HCT116 (cell line): Measurements from ENCODE around the gene UBIAD1. TPM values are rescaled to one million over a fixed set of nuclear protein-coding genes. Genes with fewer than 3 reads are reported as not detected.

Experiments used
- ATAC-seq: fragments of 200-7000 bp; cut with Tn5 transposase; 2 replicates; pipeline ENCODE4 v1.9.1; 2020; ENCODE audit warnings: mild to moderate bottlenecking, moderate library complexity
- BruUV-seq: library from RNA; stranded (reverse); fragments of 400-500 nt; replicated peaks from 2 replicates; lab custom pipeline; 2021; lab: Mats Ljungman, UMichigan
- CTCF ChIA-PET: fragments of 300-600 bp; sonication (Branson Sonifier 250); formaldehyde crosslinking; loops from one replicate; lab custom pipeline; 2021; ENCODE audit warnings: antibody characterized with exemption; lab: Charles Lee
- POLR2A ChIA-PET: fragments of 300-600, 350-600 bp; sonication (Branson Sonifier 250); formaldehyde crosslinking; loops from one replicate; lab custom pipeline; 2021; ENCODE audit warnings: antibody characterized with exemption; lab: Charles Lee
- RAD21 ChIA-PET, 2 experiments: fragments of 300-600 bp; sonication (Branson Sonifier 250); formaldehyde crosslinking; loops; one replicate each; lab custom pipeline; 2023; ENCODE audit warnings: low total read pairs in 2 of 2; ENCODE audit not compliant: uncharacterized antibody in 2 of 2, unreplicated experiment in 2 of 2, low non-redundant PET in 1 of 2; lab: Charles Lee
- DNase-seq: peaks from one replicate; pipeline ENCODE4 v3.0.0-alpha.2; 2010; ENCODE audit warnings: low read depth, low spot score
- H2AFZ ChIP-seq: fragments of 200-600 bp; shearing (Covaris generic), sonication (generic); 2 replicates; pipeline ENCODE4 v1.6.1; 2017; ENCODE audit warnings: low read depth, mixed run types, mixed read lengths, antibody characterized with exemption, low read length; ENCODE audit not compliant: poor library complexity, severe bottlenecking
- H3K27ac ChIP-seq: 2 replicates; pipeline ENCODE4 v1.5.1; 2012; ENCODE audit warnings: low read depth, low read length
- H3K27me3 ChIP-seq: fragments of 200-600 bp; sonication (generic); 2 replicates; pipeline ENCODE4 v1.6.1; 2016; ENCODE audit warnings: mixed run types, low read length, mixed read lengths; ENCODE audit not compliant: insufficient read depth
- H3K36me3 ChIP-seq, 2 experiments: fragments of 200-500 bp in 1 of 2; fragments of 200-600 bp in 1 of 2; sonication (Bioruptor generic) in 1 of 2; sonication (generic) in 1 of 2; 2 replicates each; pipeline versions ENCODE4 v1.5.1 to v1.6.1; 2014 to 2016; ENCODE audit warnings: low read length in 2 of 2, inconsistent platforms in 1 of 2, mixed read lengths in 1 of 2, mixed run types in 1 of 2; ENCODE audit not compliant: insufficient read depth in 2 of 2, control insufficient read depth in 1 of 2
- H3K4me1 ChIP-seq, 2 experiments: fragments of 200-600 bp in 1 of 2; sonication (generic) in 1 of 2; 2 replicates each; pipeline versions ENCODE4 v1.5.1 to v1.6.1; 2012 to 2017; ENCODE audit warnings: low read length in 2 of 2, inconsistent platforms in 1 of 2, mild to moderate bottlenecking in 1 of 2, mixed read lengths in 1 of 2, mixed run types in 1 of 2, moderate library complexity in 1 of 2; ENCODE audit not compliant: insufficient read depth in 2 of 2, control insufficient read depth in 1 of 2
- H3K4me2 ChIP-seq: fragments of 200-600 bp; sonication (generic); 2 replicates; pipeline ENCODE4 v1.6.1; 2017; ENCODE audit warnings: mixed run types, low read length, mixed read lengths
- H3K4me3 ChIP-seq, 2 experiments: fragments of 200-600 bp in 1 of 2; sonication (generic) in 1 of 2; replicated peaks in 1 of 2; 2 replicates each; pipeline ENCODE4 v1.5.1; 2011 to 2016; ENCODE audit warnings: low read length in 2 of 2, control low read depth in 1 of 2, low read depth in 1 of 2, mild to moderate bottlenecking in 1 of 2, mixed read lengths in 1 of 2, mixed run types in 1 of 2
- H3K79me2 ChIP-seq: fragments of 200-600 bp; sonication (generic); 2 replicates; pipeline ENCODE4 v1.6.1; 2017; ENCODE audit warnings: mild to moderate bottlenecking, mixed run types, low read length, moderate library complexity, mixed read lengths; ENCODE audit not compliant: insufficient read depth
- H3K9ac ChIP-seq: fragments of 200-600 bp; sonication (generic); 2 replicates; pipeline ENCODE4 v1.6.1; 2016; ENCODE audit warnings: low read length, mixed read lengths
- H3K9me2 ChIP-seq: fragments of 200-600 bp; sonication (generic), shearing (Covaris generic); 2 replicates; pipeline ENCODE4 v1.6.1; 2017; ENCODE audit warnings: mixed run types, mild to moderate bottlenecking, moderate library complexity; ENCODE audit not compliant: insufficient read depth
- H3K9me3 ChIP-seq, 2 experiments: fragments of 200-500 bp in 1 of 2; fragments of 200-600 bp in 1 of 2; sonication (Bioruptor generic) in 1 of 2; sonication (generic) in 1 of 2; 2 replicates each; pipeline ENCODE4 v1.6.1; 2014 to 2017; ENCODE audit warnings: low read length in 2 of 2, mixed read lengths in 2 of 2, inconsistent platforms in 1 of 2, low read depth in 1 of 2, mild to moderate bottlenecking in 1 of 2, mixed run types in 1 of 2, moderate library complexity in 1 of 2; ENCODE audit not compliant: control insufficient read depth in 1 of 2, insufficient read depth in 1 of 2
- H4K20me1 ChIP-seq: fragments of 200-600 bp; sonication (generic), shearing (Covaris generic); 2 replicates; pipeline ENCODE4 v1.6.1; 2017; ENCODE audit warnings: mixed run types, mild to moderate bottlenecking, moderate library complexity; ENCODE audit not compliant: insufficient read depth
- CEBPB ChIP-seq: IDR thresholded peaks from 2 replicates; pipeline ENCODE4 v1.6.1; 2012; ENCODE audit warnings: low read depth
- EZH2 ChIP-seq: fragments of 200-600 bp; sonication (generic); IDR thresholded peaks from 2 replicates; pipeline ENCODE4 v1.6.1; 2017; ENCODE audit warnings: antibody characterized with exemption, mixed run types
- JUND ChIP-seq: IDR thresholded peaks from 2 replicates; pipeline ENCODE4 v1.6.1; 2012
- POLR2A ChIP-seq: IDR thresholded peaks from 2 replicates; pipeline ENCODE4 v1.7.0; 2011; ENCODE audit warnings: borderline replicate concordance; ENCODE audit not compliant: insufficient read depth, insufficient read length; ENCODE audit errors: extremely low read depth
- RAD21 ChIP-seq: IDR thresholded peaks from 2 replicates; pipeline ENCODE4 v1.6.1; 2012; ENCODE audit warnings: low read depth, mild to moderate bottlenecking
- SIN3A ChIP-seq: IDR thresholded peaks from 2 replicates; pipeline ENCODE4 v1.6.1; 2012; ENCODE audit warnings: low read depth
- SP1 ChIP-seq: IDR thresholded peaks from 2 replicates; pipeline ENCODE4 v1.6.1; 2012; ENCODE audit warnings: low read depth
- TCF7L2 ChIP-seq: IDR thresholded peaks from 2 replicates; pipeline ENCODE4 v1.7.0; 2011; ENCODE audit warnings: borderline replicate concordance, inconsistent platforms; ENCODE audit not compliant: insufficient read depth, insufficient read length; ENCODE audit errors: extremely low read depth
- YY1 ChIP-seq: IDR thresholded peaks from 2 replicates; pipeline ENCODE4 v1.6.1; 2011; ENCODE audit warnings: low read length, low read depth, moderate library complexity, mild to moderate bottlenecking; ENCODE audit not compliant: insufficient replicate concordance; ENCODE audit errors: extremely low read depth
- ZBTB33 ChIP-seq: IDR thresholded peaks from 2 replicates; pipeline ENCODE4 v1.6.1; 2011; ENCODE audit warnings: mild to moderate bottlenecking, low read length, moderate library complexity; ENCODE audit not compliant: insufficient replicate concordance; ENCODE audit errors: extremely low read depth
- ZNF274 ChIP-seq: fragments of 200-500 bp; sonication (Bioruptor generic); IDR thresholded peaks from 2 replicates; pipeline ENCODE4 v1.6.1; 2014; ENCODE audit warnings: mild to moderate bottlenecking, low read depth, low read length, inconsistent platforms
- intact Hi-C: fragments of 100-400 bp; cut with micrococcal nuclease; formaldehyde crosslinking; loops from 2 replicates; pipeline ENCODE4 v1.10.0; 2022
- total RNA-seq: library from RNA; stranded (reverse); gene quantifications from one replicate; pipeline ENCODE4 v1.2.1, GENCODE V29; 2021; ENCODE audit not compliant: unreplicated experiment
- TF ChIP-seq, protein P1 (sequence below): IDR thresholded peaks from 2 replicates; pipeline ENCODE4 v1.6.1; 2012; ENCODE audit warnings: low read depth
- TF ChIP-seq, protein P2 (sequence below), 3 experiments: fragments of 200-600 bp in 1 of 3; sonication (generic) in 1 of 3; IDR thresholded peaks in 2 of 3; conservative IDR thresholded peaks in 1 of 3; 2 replicates each; pipeline ENCODE4 v1.5.1; 2012 to 2017; ENCODE audit warnings: low read depth in 2 of 3, low read length in 2 of 3, antibody characterized with exemption in 1 of 3, borderline replicate concordance in 1 of 3, control low read depth in 1 of 3, mild to moderate bottlenecking in 1 of 3, mixed read lengths in 1 of 3, mixed run types in 1 of 3, moderate library complexity in 1 of 3; ENCODE audit not compliant: insufficient read depth in 1 of 3

The UBIAD1 gene
- total RNA-seq, 1 experiment from 2014 or later: 17.2 TPM

DNA sequence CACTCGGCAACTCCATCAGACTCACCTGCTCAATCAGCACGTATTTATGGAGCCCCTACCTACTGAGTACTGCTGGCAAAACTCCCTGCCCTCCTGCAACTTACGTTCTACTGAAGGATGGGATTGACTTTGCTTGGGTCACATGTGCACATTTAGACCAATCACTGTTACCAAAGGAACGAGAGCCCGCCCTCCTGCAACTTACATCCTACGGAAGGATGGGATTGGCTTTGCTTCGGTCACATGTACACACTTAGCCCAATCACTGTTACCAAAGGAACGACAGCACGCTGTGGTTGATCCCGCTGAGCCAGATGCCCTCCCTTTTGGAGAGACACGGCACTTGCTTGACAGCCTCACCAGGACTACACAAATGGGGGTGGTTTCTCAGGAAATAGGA is 46.0 kb downstream of the UBIAD1 start (continued):
- TF ChIP-seq, protein P1, sequence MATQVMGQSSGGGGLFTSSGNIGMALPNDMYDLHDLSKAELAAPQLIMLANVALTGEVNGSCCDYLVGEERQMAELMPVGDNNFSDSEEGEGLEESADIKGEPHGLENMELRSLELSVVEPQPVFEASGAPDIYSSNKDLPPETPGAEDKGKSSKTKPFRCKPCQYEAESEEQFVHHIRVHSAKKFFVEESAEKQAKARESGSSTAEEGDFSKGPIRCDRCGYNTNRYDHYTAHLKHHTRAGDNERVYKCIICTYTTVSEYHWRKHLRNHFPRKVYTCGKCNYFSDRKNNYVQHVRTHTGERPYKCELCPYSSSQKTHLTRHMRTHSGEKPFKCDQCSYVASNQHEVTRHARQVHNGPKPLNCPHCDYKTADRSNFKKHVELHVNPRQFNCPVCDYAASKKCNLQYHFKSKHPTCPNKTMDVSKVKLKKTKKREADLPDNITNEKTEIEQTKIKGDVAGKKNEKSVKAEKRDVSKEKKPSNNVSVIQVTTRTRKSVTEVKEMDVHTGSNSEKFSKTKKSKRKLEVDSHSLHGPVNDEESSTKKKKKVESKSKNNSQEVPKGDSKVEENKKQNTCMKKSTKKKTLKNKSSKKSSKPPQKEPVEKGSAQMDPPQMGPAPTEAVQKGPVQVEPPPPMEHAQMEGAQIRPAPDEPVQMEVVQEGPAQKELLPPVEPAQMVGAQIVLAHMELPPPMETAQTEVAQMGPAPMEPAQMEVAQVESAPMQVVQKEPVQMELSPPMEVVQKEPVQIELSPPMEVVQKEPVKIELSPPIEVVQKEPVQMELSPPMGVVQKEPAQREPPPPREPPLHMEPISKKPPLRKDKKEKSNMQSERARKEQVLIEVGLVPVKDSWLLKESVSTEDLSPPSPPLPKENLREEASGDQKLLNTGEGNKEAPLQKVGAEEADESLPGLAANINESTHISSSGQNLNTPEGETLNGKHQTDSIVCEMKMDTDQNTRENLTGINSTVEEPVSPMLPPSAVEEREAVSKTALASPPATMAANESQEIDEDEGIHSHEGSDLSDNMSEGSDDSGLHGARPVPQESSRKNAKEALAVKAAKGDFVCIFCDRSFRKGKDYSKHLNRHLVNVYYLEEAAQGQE: no peak
- no peak for TF ChIP-seq SIN3A
- TF ChIP-seq JUND: no peak
- TF ChIP-seq SP1: no peak
- TF ChIP-seq EZH2: no peak
- TF ChIP-seq, all 23 proteins: peak for 0

GRCh38 chr1:11320153-11320936 is 47.3 kb downstream of the UBIAD1 start:
- TF ChIP-seq ZBTB33 (no peak), CEBPB (no peak), TCF7L2 (no peak), YY1 (no peak), RAD21 (peak; percentile 70), POLR2A (no peak), ZNF274 (no peak)
- TF ChIP-seq, protein P2, sequence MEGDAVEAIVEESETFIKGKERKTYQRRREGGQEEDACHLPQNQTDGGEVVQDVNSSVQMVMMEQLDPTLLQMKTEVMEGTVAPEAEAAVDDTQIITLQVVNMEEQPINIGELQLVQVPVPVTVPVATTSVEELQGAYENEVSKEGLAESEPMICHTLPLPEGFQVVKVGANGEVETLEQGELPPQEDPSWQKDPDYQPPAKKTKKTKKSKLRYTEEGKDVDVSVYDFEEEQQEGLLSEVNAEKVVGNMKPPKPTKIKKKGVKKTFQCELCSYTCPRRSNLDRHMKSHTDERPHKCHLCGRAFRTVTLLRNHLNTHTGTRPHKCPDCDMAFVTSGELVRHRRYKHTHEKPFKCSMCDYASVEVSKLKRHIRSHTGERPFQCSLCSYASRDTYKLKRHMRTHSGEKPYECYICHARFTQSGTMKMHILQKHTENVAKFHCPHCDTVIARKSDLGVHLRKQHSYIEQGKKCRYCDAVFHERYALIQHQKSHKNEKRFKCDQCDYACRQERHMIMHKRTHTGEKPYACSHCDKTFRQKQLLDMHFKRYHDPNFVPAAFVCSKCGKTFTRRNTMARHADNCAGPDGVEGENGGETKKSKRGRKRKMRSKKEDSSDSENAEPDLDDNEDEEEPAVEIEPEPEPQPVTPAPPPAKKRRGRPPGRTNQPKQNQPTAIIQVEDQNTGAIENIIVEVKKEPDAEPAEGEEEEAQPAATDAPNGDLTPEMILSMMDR (IDR thresholded peaks at IDR 0.05 in 2 of 3, conservative IDR thresholded peaks at IDR 0.05 in 1 of 3; ENCODE audit: borderline replicate concordance in 1 of 3, insufficient read depth in 1 of 3, low read depth in 2 of 3, low read length in 2 of 3): peak; percentile 61 to 92 (median 91); a peak in 5 of 6 replicates
- Histone ChIP-seq H3K4me1 (no peaks in the 10 kb centered on the region), H3K36me3 (no peaks in the 10 kb centered on the region), H2AFZ (no peak overlapping the region), H3K9ac (no peak overlapping the region), H3K27me3 (no peaks in the 10 kb centered on the region), H3K27ac (no peak overlapping the region), H3K4me2 (0 out of 2 replicates have a peak overlapping the region, but pooled peaks have one; percentile 2), H3K9me3 (no peaks in the 10 kb centered on the region), H4K20me1 (no peaks in the 10 kb centered on the region), H3K4me3 (no peak overlapping the region), H3K79me2 (no peaks in the 10 kb centered on the region), H3K9me2 (no peaks in the 10 kb centered on the region)
- no TSS peak for BruUV-seq
- POLR2A ChIA-PET: no interaction called here
- RAD21 ChIA-PET: no interaction called here
- CTCF ChIA-PET: interaction anchor here (0.9 kb wide), 1 partner anchor 48 kb away, joined by 3 read pairs; the partner anchor contains the start of gene UBIAD1
- peak; percentile 88 for ATAC-seq
- intact Hi-C loops: no loop called here
- no peak for DNase-seq
